ENCODE data around the gene SH3GL1.
A peak's percentile ranks its signal among the peaks of the same experiment; 100 is the strongest.

DNA sequence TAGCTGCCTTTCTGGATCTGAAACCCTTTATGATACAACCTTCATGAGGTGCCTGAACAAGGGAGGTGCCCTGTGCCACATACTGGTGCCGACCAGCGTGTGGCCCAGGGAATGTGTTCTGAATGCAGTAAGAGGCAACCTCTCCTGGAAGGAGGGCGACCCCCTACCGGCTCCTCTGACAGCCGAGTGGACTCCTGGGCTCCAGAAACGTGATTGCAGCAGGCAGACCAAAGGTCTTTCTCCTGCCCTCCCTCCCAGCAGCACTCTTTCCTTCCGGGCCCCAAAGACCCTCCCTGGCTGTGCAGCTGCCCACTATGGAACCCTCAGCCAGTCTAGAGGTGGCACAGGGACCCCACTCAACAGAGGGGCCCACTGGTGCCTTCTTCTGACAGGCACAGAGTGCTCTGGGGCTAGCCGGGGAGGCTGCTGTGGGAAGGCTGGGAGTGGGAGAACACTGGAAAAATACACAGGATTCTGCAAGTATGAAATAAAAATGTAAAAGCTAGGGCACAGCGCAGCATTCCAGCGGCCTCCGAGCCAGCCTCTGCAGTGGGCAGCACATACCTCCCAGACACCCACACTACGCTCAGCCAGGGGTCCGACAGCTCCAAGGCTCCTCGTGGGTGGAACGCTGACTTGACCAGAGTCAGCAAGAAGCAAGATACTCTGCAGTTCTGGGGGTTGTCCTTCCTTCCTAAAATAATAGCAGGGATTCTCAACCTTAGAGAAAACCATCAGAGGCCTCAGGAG, 14.9 kb downstream of the SH3GL1 start:
- TF ChIP-seq, protein P1, sequence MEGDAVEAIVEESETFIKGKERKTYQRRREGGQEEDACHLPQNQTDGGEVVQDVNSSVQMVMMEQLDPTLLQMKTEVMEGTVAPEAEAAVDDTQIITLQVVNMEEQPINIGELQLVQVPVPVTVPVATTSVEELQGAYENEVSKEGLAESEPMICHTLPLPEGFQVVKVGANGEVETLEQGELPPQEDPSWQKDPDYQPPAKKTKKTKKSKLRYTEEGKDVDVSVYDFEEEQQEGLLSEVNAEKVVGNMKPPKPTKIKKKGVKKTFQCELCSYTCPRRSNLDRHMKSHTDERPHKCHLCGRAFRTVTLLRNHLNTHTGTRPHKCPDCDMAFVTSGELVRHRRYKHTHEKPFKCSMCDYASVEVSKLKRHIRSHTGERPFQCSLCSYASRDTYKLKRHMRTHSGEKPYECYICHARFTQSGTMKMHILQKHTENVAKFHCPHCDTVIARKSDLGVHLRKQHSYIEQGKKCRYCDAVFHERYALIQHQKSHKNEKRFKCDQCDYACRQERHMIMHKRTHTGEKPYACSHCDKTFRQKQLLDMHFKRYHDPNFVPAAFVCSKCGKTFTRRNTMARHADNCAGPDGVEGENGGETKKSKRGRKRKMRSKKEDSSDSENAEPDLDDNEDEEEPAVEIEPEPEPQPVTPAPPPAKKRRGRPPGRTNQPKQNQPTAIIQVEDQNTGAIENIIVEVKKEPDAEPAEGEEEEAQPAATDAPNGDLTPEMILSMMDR (IDR thresholded peaks at IDR 0.05 in 8 of 11, conservative IDR thresholded peaks at IDR 0.05 in 3 of 11), result no peak
- TF ChIP-seq POLR2AphosphoS5 (IDR thresholded peaks at IDR 0.05), result peak in 1 of 3 donors; percentile 3

Data from spleen (tissue), 7 donors.